VCaP (cell line): Measurements from ENCODE around the gene RABGAP1L.

Experiments
- H3K27ac ChIP-seq: fragments of 450-650 bp; 2 replicates; pipeline ENCODE4 v1.5.1; 2017
- CTCF ChIP-seq: fragments of 450-650 bp; conservative IDR thresholded peaks from 2 replicates; pipeline ENCODE4 v1.5.1; 2017; ENCODE audit warnings: mild to moderate bottlenecking, moderate library complexity

The RABGAP1L gene

GRCh38 chr1:174949061-174949460 lies 789.7 kb downstream of the RABGAP1L start:
- TF ChIP-seq CTCF, result no peak
- no peak overlapping the region for H3K27ac ChIP-seq

GRCh38 chr1:174949645-174950044 lies 790.3 kb downstream of the RABGAP1L start:
- H3K27ac ChIP-seq, result no peak overlapping the region
- no peak for TF ChIP-seq CTCF

- peak overlapping the region; percentile 29; the same call in 1 of the 2 replicates for H3K27ac ChIP-seq
- TF ChIP-seq CTCF, result no peak
Measured at GRCh38 chr1:174953285-174954072, 794.2 kb downstream of the RABGAP1L start.

DNA sequence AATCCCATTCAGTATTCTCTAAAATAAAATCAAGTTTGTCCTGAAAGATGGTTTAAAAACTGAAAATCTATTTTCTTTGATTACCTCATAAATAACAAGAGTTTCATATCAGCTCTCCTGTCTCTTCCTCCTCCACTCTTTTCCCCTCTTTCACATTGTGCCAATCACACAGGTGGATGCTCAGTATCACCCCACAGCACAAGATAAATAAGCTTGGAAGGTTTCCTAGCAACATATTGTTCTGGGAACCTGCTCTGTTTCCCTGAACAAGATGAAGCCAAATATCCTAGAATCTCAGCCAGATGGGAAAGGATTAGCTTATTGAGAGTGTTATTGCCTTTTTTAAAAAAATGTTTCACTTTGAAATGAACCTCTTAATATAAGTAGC lies 794.7 kb downstream of the RABGAP1L start:
- peak overlapping the region; percentile 29 for H3K27ac ChIP-seq
- TF ChIP-seq CTCF, result no peak

- no peak for TF ChIP-seq CTCF
- peak overlapping the region; percentile 29 for H3K27ac ChIP-seq
Measured at GRCh38 chr1:174954671-174955669, 795.6 kb downstream of the RABGAP1L start.

DNA sequence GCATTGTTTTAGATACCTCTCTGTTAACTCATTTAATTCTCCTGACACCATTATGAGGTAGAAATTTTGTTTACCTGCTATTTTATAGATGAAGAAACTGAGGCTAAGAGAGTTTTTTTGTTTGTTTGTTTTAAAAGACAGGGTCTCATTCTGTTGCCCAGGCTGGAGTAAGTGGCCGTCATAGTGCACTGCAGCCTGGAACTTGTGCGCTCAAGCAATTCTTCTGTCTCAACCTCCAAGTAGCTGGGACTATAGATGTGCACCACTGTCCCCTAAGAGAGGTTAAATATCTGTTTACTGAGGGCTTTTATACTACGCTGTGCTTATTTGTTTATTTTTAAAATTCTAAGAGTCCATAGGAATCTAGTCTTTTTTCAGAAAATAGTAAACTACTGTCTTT lies 796.8 kb downstream of the RABGAP1L start:
- no peak for TF ChIP-seq CTCF
- H3K27ac ChIP-seq, result no peak overlapping the region

DNA sequence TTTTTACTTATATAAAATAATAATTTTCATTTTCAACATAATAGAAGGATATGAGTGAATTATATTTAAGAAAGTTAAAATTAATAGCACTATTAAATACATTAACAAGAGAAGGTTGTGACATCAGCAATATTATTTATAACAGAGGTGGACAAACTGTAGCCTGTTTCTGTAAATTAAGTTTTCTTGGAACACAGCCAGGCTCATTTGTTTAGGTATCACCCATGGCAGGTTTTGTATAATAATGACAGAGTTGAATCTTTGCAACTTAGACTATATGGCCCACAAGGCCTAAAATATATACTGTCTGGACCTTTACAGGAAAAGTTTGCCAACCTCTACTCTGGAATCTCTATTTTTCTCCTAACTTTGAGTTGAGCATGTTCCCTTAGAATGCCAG lies 797.7 kb downstream of the RABGAP1L start:
- H3K27ac ChIP-seq, result no peak overlapping the region
- TF ChIP-seq CTCF, result no peak
